Sigmoid colon (tissue), 4 donors: ENCODE results near the gene TRDMT1.

Source experiments
- CTCF ChIP-seq, 4 experiments: fragments of 450-650 bp in 3 of 4; fragments of 200-600 bp in 1 of 4; IDR thresholded peaks; one replicate each; pipeline ENCODE4 v1.5.1; 2016 to 2019; ENCODE audit warnings: antibody characterized with exemption in 4 of 4, mild to moderate bottlenecking in 3 of 4, moderate library complexity in 2 of 4
- EP300 ChIP-seq, 4 donors: sonication (generic); formaldehyde crosslinking; IDR thresholded peaks; one replicate each; pipeline ENCODE4 v1.6.1; 2017; ENCODE audit warnings: antibody characterized with exemption in 4 of 4
- POLR2A ChIP-seq, 2 donors: fragments of 450-650 bp; IDR thresholded peaks; one replicate each; pipeline ENCODE4 v1.6.1; 2016; ENCODE audit warnings: antibody characterized with exemption in 2 of 2, mild to moderate bottlenecking in 2 of 2, moderate library complexity in 2 of 2
- POLR2AphosphoS5 ChIP-seq, 4 donors: sonication (generic); formaldehyde crosslinking; IDR thresholded peaks; one replicate each; pipeline ENCODE4 v1.6.1; 2017; ENCODE audit warnings: antibody characterized with exemption in 4 of 4

DNA sequence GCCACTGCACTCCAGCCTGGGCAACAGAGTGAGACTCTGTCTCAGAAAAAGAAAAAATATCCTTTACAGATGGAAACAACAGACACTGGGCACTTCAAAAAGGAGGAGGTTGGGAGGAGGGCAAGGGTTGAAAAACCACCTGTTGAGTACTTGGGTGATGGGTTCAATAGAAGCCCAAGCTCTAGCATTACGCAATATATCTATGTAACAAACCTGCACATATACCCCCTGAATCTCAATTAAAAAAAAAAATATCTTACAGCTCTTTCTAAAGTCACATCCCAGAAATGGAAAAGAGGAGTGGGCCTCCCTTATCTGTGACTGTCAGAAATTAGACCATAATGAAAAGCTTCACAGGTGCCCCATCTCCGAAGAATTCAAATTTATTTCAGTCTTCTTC, 38.6 kb upstream of the TRDMT1 start:
- TF ChIP-seq EP300 (IDR thresholded peaks at IDR 0.05) (no peak), CTCF (IDR thresholded peaks at IDR 0.05) (no peak), POLR2AphosphoS5 (IDR thresholded peaks at IDR 0.05) (no peak), POLR2A (IDR thresholded peaks at IDR 0.05) (no peak)
